Astrocyte of the cerebellum (primary cell): ENCODE measurements around the gene ZNF714.

Experiments
- DNase-seq: peaks from one replicate; pipeline ENCODE4 v3.0.0-alpha.2; 2011; ENCODE audit warnings: low read depth
- H3K4me3 ChIP-seq: 2 replicates; pipeline ENCODE4 v1.5.1; 2011; ENCODE audit warnings: mild to moderate bottlenecking, low read depth, low read length, moderate library complexity
- CTCF ChIP-seq: IDR thresholded peaks from 2 replicates; pipeline ENCODE4 v1.5.1; 2012; ENCODE audit warnings: low read length, low read depth, moderate library complexity, mild to moderate bottlenecking; ENCODE audit errors: missing control alignments
- in situ Hi-C: cut with HindIII; loops from 2 replicates; pipeline ENCODE4 v1.10.0; 2017; ENCODE audit warnings: low sequenced_read_pairs

The ZNF714 gene

DNA sequence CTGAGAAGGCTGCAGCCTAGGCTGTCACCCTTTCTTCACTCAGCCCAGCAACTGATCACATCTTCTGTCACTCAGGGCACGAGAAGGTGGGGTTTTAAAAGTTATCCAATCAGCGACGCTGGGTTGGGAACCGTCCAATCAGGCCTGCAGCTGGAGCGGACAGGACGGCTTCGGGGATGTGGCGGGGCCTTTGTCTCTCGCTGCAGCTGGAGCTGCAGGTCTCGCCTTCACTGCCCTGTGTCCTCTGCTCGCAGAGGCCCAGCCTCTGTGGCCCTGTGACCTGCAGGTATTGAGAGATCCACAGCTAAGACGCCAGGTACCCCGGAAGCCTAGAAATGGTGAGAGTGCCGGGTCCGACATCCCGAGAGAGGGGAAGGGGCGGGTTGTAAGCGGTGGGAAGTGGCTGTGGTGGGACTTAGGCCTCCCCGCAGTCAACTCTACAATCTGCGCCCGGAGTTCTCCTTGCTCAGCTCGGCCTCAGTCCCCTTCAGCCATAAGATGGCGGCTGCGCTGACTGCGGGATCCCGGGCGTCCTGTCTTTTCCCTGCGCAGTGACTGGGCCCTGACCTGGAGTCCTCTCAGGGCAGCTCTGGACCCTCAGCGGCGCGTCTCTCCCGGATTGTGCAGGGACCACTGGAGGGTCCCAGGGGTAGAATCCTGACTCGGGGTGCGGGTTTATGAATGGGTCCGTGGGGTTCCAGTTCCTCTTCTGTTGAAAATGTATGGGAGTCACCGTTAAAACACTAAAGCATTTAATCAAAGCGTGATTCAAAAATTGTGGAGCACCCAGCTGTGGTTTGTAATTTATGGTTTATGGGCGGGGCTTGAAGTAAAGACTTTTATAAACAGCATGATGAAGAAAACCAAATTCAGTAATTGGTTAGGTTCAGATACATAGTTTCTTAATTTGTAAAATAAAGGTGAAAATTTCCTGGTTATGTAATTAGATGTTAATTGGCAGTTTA lies at the start of gene ZNF714:
Gene ZNF714, plus strand, starts transcription at position 193 of the 965 bp plus-strand sequence. CDS start 16,066 bp downstream, outside the sequence.
- DNase-seq = peak; percentile 72
- in situ Hi-C loops = no loop called here
- TF ChIP-seq CTCF = no peak
- H3K4me3 ChIP-seq = peak within 1 kb of the TSS; percentile 61

GRCh38 chr19:21045028-21045427 lies 37.0 kb upstream of the ZNF714 start:
- H3K4me3 ChIP-seq = no peak overlapping the region
- no peak for TF ChIP-seq CTCF
- in situ Hi-C loops = no loop called here
- DNase-seq = no peak

GRCh38 chr19:21046489-21046888 lies 35.5 kb upstream of the ZNF714 start:
- H3K4me3 ChIP-seq = no peak overlapping the region
- in situ Hi-C loops = no loop called here
- no peak for DNase-seq
- no peak for TF ChIP-seq CTCF

- DNase-seq = no peak
- in situ Hi-C loops = no loop called here
- no peak for TF ChIP-seq CTCF
- no peak overlapping the region for H3K4me3 ChIP-seq
Observed at GRCh38 chr19:21047716-21048115, 34.3 kb upstream of the ZNF714 start.

- in situ Hi-C loops = no loop called here
- DNase-seq = no peak
- TF ChIP-seq CTCF = no peak
- no peak overlapping the region for H3K4me3 ChIP-seq
Observed at GRCh38 chr19:21052902-21053301, 29.1 kb upstream of the ZNF714 start.

GRCh38 chr19:21065336-21065735 lies 16.7 kb upstream of the ZNF714 start:
- no peak for DNase-seq
- no peak for TF ChIP-seq CTCF
- no peak overlapping the region for H3K4me3 ChIP-seq
- in situ Hi-C loops = no loop called here
